Measurements from ENCODE around the gene PER3. TPM values are rescaled to one million over a fixed set of nuclear protein-coding genes. Genes with fewer than 3 reads are reported as not detected.

Gene PER3
- total RNA-seq, 1 experiment from 2014 or later: 4.3 TPM

GRCh38 chr1:7805460-7805859 is 21.4 kb downstream of the PER3 start:
- CTCF ChIA-PET: no interaction called here

GRCh38 chr1:7808253-7808844 is 24.3 kb downstream of the PER3 start:
- H3K4me3 ChIP-seq (ENCODE audit: low read length): no peak overlapping the region
- CTCF ChIA-PET: interaction anchor here (0.7 to 1.2 kb wide), 7 partner anchors 8 to 167 kb away, joined by 3 to 6 read pairs (median 3); no protein-coding TSS in a partner anchor
- no peak overlapping the region for H3K9ac ChIP-seq (ENCODE audit: low read length)
- H3K27ac ChIP-seq (ENCODE audit: low read length): no peak overlapping the region
- no peaks in the 10 kb centered on the region for H4K20me1 ChIP-seq (ENCODE audit: low read length)
- H3K27me3 ChIP-seq (ENCODE audit: low read length): no peaks in the 10 kb centered on the region
- no TSS peak for BruUV-seq (replicated peaks)
- 0 out of 2 replicates have a peak, but pooled peaks cover 1% of the 10 kb centered on the region for H3K9me3 ChIP-seq (ENCODE audit: low read length)
- no peaks in the 10 kb centered on the region for H3K79me2 ChIP-seq (ENCODE audit: low read length)
- intact Hi-C loops (cut with micrococcal nuclease): loop anchor here (1.0 kb wide), 1 partner anchor 94 kb away; no protein-coding TSS in a partner anchor
- peaks cover 11% of the 10 kb centered on the region for H3K36me3 ChIP-seq (ENCODE audit: low read depth, low read length)
- no peak overlapping the region for H3K4me2 ChIP-seq (ENCODE audit: low read length)
- peak; percentile 52 for DNase-seq
- peak; percentile 51; the same call in 1 of the 2 replicates for ATAC-seq
- no peaks in the 10 kb centered on the region for H3K9me2 ChIP-seq (replicated peaks; ENCODE audit: low read length)
- peaks cover 11% of the 10 kb centered on the region for H3K4me1 ChIP-seq (ENCODE audit: insufficient read depth, low read length)
- no peaks in the 10 kb centered on the region for H3F3A ChIP-seq (ENCODE audit: low read length, unreplicated experiment)
- H2AFZ ChIP-seq (ENCODE audit: low read length): no peak overlapping the region
- TF ChIP-seq EZH2 (IDR thresholded peaks at IDR 0.05; ENCODE audit: low read length, unreplicated experiment) (no peak), CTCF (conservative IDR thresholded peaks at IDR 0.05; ENCODE audit: low read depth, low read length) (peak; percentile 84)
- POLR2A ChIA-PET (ENCODE audit: unreplicated experiment): no interaction called here

More at GRCh38 chr1:7805460-7805859, 21.4 kb downstream of the PER3 start:
- H3K79me2 ChIP-seq (ENCODE audit: low read length): no peaks in the 10 kb centered on the region
- H4K20me1 ChIP-seq (ENCODE audit: low read length): no peaks in the 10 kb centered on the region
- no peaks in the 10 kb centered on the region for H3F3A ChIP-seq (ENCODE audit: low read length, unreplicated experiment)
- H3K9me3 ChIP-seq (ENCODE audit: low read length): no peaks in the 10 kb centered on the region
- no peak for DNase-seq
- H3K4me3 ChIP-seq (ENCODE audit: low read length): no peak overlapping the region
- H3K36me3 ChIP-seq (ENCODE audit: low read depth, low read length): peaks cover 3% of the 10 kb centered on the region; the same call in 1 of the 2 replicates
- no peak overlapping the region for H3K4me2 ChIP-seq (ENCODE audit: low read length)
- no peak for TF ChIP-seq EZH2phosphoT487 (IDR thresholded peaks at IDR 0.05; ENCODE audit: borderline replicate concordance, low read length)
- intact Hi-C loops (cut with micrococcal nuclease): no loop called here
- POLR2A ChIA-PET (ENCODE audit: unreplicated experiment): no interaction called here
- no peak overlapping the region for H3K9ac ChIP-seq (ENCODE audit: low read length)
- no peak for ATAC-seq
- H2AFZ ChIP-seq (ENCODE audit: low read length): no peak overlapping the region
- no TSS peak for BruUV-seq (replicated peaks)
- H3K9me2 ChIP-seq (replicated peaks; ENCODE audit: low read length): no peaks in the 10 kb centered on the region
- H3K27ac ChIP-seq (ENCODE audit: low read length): no peak overlapping the region
- no peaks in the 10 kb centered on the region for H3K27me3 ChIP-seq (ENCODE audit: low read length)
- H3K4me1 ChIP-seq (ENCODE audit: insufficient read depth, low read length): peaks cover 6% of the 10 kb centered on the region

- H3K9me2 ChIP-seq (replicated peaks; ENCODE audit: low read length): no peaks in the 10 kb centered on the region
- H3K36me3 ChIP-seq (ENCODE audit: low read depth, low read length): peaks cover 20% of the 10 kb centered on the region
- H3K27me3 ChIP-seq (ENCODE audit: low read length): no peaks in the 10 kb centered on the region
- no peaks in the 10 kb centered on the region for H3F3A ChIP-seq (ENCODE audit: low read length, unreplicated experiment)
- ChIA-PET POLR2A (ENCODE audit: unreplicated experiment) (no interaction called here), CTCF (interaction anchor here (0.6 kb wide), 1 partner anchor 73 kb away, joined by 3 read pairs; no protein-coding TSS in a partner anchor)
- BruUV-seq (replicated peaks): no TSS peak
- H2AFZ ChIP-seq (ENCODE audit: low read length): no peak overlapping the region
- DNase-seq (no peak), ATAC-seq (no peak)
- no peak overlapping the region for H3K4me2 ChIP-seq (ENCODE audit: low read length)
- TF ChIP-seq EZH2phosphoT487 (IDR thresholded peaks at IDR 0.05; ENCODE audit: borderline replicate concordance, low read length): no peak
- TF ChIP-seq CTCF (conservative IDR thresholded peaks at IDR 0.05; ENCODE audit: low read depth, low read length): no peak
- no peak for TF ChIP-seq EZH2 (IDR thresholded peaks at IDR 0.05; ENCODE audit: low read length, unreplicated experiment)
- H3K27ac ChIP-seq (ENCODE audit: low read length): peak overlapping the region; percentile 68
- H3K4me1 ChIP-seq (ENCODE audit: insufficient read depth, low read length): peaks cover 11% of the 10 kb centered on the region
- H3K4me3 ChIP-seq (ENCODE audit: low read length): no peak overlapping the region
- H4K20me1 ChIP-seq (ENCODE audit: low read length): no peaks in the 10 kb centered on the region
- intact Hi-C loops (cut with micrococcal nuclease): no loop called here
- H3K9me3 ChIP-seq (ENCODE audit: low read length): 0 out of 2 replicates have a peak, but pooled peaks cover 9% of the 10 kb centered on the region
- H3K9ac ChIP-seq (ENCODE audit: low read length): peak overlapping the region; percentile 10; the same call in 1 of the 2 replicates
- H3K79me2 ChIP-seq (ENCODE audit: low read length): no peaks in the 10 kb centered on the region
Observed at GRCh38 chr1:7809742-7810141, 25.7 kb downstream of the PER3 start.

All from PC-3 (cell line).